Amygdala (tissue), 56 donors: ENCODE data around the gene HES4.
A peak's percentile ranks its signal among the peaks of the same experiment; 100 is the strongest.
"Not testable (repeated sequence)": the region's sequence is repeated elsewhere in the genome, so short reads cannot be mapped to it uniquely, and the experiment has no call there.

Experiments
- DNase-seq, 56 donors: peaks; one replicate each; lab custom pipeline; 2025; lab: John Stamatoyannopoulos, UW

HES4 gene

GRCh38 chr1:1019122-1019999 lies 19.5 kb upstream of the HES4 start:
- peak in 49 of 56 donors; percentile 34 to 90 (median 72) for DNase-seq

DNA sequence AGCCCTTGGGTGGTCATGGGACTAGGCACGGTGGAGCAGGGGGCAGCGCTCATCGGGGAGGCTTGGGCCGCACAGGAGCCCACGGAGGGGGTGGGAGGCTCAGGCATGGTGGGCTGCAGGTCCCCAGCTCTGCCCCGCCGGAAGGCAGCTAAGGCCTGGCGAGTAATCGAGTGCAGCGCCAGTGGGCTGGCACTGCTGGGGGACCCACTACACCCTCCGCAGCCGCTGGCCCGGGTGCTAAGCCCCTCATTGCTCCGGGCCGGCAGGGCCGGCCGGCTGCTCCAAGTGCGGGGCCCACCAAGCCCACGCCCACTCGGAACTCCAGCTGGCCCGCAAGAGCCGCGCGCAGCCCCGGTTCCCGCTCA lies 18.4 kb upstream of the HES4 start:
- DNase-seq, result not testable (repeated sequence)

GRCh38 chr1:1017397-1018320 lies 17.8 kb upstream of the HES4 start:
- DNase-seq, result not testable (repeated sequence)

DNA sequence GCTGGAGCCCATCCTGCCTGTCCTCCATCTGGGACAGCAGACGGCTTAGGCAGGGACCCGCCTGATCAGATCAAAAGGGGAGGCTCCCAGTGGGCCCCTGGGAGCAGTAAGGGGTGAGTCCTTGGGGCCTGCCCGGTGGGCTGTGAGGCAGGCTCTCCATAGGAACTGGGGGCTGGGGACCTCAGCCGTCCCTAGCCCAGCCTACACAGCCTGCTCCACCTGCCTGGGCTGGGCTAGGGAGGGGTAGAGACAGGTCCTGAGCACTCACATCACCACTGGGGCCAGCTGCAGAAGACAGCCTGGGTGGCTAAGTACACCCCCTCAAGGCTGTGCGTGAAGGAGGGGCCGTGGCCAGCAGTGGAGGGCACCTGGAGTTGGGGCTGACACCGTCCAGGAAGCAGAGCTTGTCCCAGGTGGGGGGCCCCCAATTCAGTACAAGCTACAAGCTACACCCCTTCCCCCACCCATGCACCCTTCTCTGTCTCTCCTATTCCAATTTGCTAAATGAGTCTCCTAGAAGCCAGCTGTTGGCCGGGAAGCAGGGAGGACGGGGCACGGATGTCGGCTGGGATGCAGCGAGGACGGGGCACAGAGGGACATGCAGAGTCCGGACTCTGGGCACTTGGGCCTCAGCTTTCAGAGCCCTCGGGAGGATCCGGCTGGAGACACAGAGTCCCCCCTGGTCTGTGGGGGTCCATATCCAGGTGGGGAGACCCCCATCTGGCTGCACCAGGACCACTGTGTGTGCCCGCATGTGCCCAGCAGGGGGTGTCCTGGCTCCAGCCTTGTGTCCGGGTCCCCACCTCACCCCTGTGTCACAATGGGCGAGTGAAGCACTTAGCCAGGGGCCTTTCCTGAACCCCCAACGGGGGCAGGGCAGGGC lies 15.1 kb upstream of the HES4 start:
- no peak for DNase-seq

DNA sequence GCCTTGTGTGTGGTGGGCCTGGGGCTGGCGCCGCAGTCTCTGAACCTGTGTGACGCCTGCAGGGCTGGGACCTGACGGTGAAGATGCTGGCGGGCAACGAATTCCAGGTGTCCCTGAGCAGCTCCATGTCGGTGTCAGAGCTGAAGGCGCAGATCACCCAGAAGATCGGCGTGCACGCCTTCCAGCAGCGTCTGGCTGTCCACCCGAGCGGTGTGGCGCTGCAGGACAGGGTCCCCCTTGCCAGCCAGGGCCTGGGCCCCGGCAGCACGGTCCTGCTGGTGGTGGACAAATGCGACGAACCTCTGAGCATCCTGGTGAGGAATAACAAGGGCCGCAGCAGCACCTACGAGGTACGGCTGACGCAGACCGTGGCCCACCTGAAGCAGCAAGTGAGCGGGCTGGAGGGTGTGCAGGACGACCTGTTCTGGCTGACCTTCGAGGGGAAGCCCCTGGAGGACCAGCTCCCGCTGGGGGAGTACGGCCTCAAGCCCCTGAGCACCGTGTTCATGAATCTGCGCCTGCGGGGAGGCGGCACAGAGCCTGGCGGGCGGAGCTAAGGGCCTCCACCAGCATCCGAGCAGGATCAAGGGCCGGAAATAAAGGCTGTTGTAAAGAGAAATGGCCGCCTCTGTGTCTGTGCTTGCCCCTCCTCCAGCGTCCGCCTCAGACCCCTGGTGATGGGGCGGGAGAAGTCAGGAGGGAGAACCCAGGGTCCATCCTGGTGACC lies 14.2 kb upstream of the HES4 start:
- DNase-seq, result no peak

- peak in 54 of 56 donors; percentile 29 to 91 (median 69) for DNase-seq
Observed at GRCh38 chr1:1013105-1013921, 13.4 kb upstream of the HES4 start, which contains the start of gene ISG15. ISG15 (plus strand) TSS chr1:1013497; CDS start chr1:1013574, 77 bp downstream.

DNA sequence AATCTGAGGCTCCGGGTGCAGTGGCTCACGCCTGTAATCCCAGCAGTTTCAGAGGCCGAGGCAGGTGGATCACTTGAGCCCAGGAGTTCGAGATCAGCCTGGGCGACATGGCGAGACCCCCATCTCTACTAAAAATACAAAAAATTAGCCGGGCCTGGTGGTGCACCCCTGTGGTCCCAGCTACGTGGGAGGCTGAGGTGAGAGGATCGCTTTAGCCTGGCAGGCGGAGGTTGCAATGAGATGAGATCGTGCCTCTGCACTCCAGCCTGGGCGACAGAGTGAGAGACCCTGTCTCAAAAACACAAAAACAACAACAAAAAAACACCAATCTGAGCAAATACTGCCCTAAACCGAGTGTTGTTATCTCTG lies 12.8 kb upstream of the HES4 start:
- not testable (repeated sequence) for DNase-seq

- no peak for DNase-seq
Observed at GRCh38 chr1:1011396-1011949, 11.6 kb upstream of the HES4 start.

- not testable (repeated sequence) for DNase-seq
Observed at GRCh38 chr1:1010131-1010530, 10.2 kb upstream of the HES4 start.

- no peak for DNase-seq
Observed at GRCh38 chr1:1006305-1007159, 6.6 kb upstream of the HES4 start.

GRCh38 chr1:1005774-1006304 lies 5.9 kb upstream of the HES4 start:
- no peak for DNase-seq

DNA sequence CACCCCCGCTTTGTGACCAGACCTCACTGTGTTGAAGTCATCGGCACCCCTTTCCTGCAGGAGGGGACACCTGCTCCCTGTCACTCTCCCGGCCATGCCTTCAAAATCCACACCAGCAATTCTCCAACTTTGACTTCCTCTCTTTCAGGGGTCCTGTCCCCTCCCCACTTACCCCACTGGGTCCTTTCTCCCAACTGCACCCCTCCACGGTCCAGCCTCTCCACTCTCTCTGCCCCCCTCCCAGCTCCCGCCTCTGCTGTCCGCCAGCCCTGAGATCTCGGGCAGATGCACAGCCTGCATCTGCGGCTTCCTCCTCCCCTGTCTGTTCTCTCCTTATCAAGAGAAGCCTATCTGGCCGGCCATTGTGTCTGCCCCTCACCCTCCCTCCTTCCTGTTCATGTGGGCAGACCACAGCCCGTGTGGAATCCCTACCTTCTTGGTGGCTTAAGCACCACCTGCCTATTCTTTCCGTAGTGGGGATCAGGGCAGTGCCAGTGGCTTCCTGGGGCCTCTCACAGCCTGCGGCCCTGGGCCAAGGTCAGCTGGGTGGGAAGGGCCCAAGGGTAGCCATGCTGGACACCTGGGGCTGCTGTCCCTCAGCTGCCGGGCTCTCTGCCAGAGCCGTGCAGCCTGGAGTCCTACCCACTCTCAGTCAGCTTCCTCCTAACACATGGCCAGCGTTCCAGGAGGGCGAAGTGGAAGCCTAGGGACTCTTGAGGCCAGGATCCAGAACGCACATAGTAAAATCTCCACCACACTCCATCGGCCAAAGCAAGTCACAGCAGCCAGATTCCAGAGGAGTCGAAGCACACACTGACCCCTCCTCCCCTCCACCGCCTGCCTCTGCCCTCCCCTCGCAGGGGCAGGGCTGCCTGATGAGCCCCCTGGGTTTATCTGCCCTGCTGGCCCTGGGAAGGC lies 5.1 kb upstream of the HES4 start:
- no peak for DNase-seq

- no peak for DNase-seq
Observed at GRCh38 chr1:1004420-1004779, 4.5 kb upstream of the HES4 start.

DNA sequence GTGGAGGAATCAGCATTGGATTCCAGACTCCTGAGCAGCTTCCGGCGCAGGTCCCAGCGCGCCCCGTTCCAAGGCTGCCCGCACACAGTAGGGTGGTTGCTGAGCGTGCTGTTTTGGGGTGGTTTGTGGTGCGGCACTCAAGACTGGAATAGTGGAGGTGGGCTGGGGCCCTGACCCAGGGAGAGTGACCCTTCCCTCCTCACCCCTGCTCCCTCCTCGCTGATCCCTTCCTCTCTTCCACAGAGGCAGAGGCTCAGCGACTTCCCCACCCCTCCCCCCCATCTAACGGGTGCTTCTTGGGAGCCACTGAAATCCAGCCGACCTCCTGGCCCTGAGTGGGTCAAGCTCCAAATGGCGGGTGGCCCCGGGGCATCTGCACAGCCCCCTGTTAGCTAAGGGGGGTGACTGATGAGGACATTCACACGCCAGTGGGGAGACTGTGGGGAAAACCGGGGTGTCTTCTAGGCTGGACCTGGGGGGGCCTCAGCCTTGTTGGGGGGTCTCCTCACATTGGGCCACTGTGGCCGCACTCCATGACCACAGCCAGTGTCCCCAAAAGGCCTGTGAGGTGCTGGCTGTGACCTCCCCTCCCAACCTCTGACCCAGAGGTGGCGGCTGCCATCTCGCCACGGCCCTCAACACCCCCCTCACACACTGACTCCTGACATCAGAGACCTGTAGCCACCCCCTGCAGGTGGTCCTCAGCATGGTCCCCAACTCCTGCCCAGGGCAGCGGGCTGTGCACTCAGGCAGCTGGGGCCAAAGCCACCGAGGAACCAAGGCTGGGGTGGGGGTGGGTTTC lies 3.9 kb upstream of the HES4 start:
- no peak for DNase-seq

DNA sequence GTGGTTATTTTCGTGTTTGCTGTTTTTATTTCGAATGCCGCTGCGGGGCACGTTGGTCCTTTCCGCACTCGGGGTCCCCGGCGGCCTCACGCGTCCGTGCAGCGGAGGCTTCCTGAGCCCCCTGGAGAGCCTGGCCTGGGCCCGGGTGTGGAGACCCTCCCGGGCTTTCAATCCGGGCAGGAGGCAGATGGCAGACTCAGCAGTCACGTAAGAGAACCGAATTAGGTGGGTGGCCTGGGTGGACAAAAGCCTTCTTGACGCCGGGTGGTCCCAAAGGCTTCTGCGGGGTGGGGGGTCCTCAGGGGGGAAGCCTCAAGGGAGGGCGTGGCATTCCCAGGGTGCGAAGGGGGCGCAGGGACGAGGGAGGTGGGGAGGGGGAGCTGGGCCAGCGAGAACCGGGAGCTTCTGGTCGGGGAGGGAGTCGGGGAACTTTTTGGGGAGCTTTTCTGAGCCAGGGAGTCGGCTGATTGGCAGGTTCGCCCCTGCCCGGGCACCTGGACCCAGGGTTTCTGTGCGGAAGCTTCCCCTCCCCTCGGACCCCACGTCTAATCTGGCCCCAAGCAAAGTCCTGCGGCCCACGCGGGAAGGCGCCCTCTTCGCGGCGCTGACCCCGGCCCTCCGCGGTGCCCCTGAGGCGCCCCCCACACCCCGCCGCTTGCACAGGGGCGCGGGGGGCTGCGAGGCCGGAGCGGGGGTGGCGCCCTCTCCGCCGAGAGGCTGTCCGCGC lies 1.3 kb upstream of the HES4 start:
- DNase-seq, result peak in 1 of 56 donors; percentile 32
